Spleen (tissue), 11 donors: Measurements from ENCODE around the gene CBARP. TPM values are rescaled to one million over a fixed set of nuclear protein-coding genes. Genes with fewer than 3 reads are reported as not detected.
"Not testable (repeated sequence)": the region's sequence is repeated elsewhere in the genome, so short reads cannot be mapped to it uniquely, and the experiment has no call there.

Source experiments
- DNase-seq: peaks from one replicate; pipeline ENCODE4 v3.0.0-alpha.2; 2020
- H3K27ac ChIP-seq, 8 donors: fragments of 200-600 bp; sonication (generic) in 7 of 8; 1 replicate in 4 of 8; 2 replicates in 4 of 8; pipeline versions ENCODE4 v1.5.0 to v1.8.0; 2016 to 2021; ENCODE audit warnings: inconsistent platforms in 4 of 8, mild to moderate bottlenecking in 4 of 8, moderate library complexity in 1 of 8
- H3K27me3 ChIP-seq, 7 donors: fragments of 200-600 bp; sonication (generic) in 6 of 7; replicated peaks in 1 of 7; 1 replicate in 4 of 7; 2 replicates in 3 of 7; pipeline versions ENCODE4 v1.5.0 to v1.8.0; 2016 to 2021; ENCODE audit warnings: inconsistent platforms in 3 of 7, mild to moderate bottlenecking in 1 of 7
- H3K36me3 ChIP-seq, 6 donors: fragments of 200-600 bp; sonication (generic) in 5 of 6; 1 replicate in 4 of 6; 2 replicates in 2 of 6; pipeline versions ENCODE4 v1.5.0 to v1.8.0; 2016 to 2021; ENCODE audit warnings: inconsistent platforms in 2 of 6
- H3K4me1 ChIP-seq, 6 donors: fragments of 200-600 bp; sonication (generic) in 5 of 6; 1 replicate in 3 of 6; 2 replicates in 3 of 6; pipeline versions ENCODE4 v1.5.0 to v1.8.0; 2016 to 2021; ENCODE audit warnings: inconsistent platforms in 3 of 6
- H3K4me3 ChIP-seq, 8 donors: fragments of 200-600 bp; sonication (generic) in 7 of 8; 1 replicate in 4 of 8; 2 replicates in 4 of 8; pipeline versions ENCODE4 v1.5.0 to v1.8.0; 2016 to 2021; ENCODE audit warnings: inconsistent platforms in 4 of 8, mild to moderate bottlenecking in 4 of 8, moderate library complexity in 2 of 8
- H3K9me3 ChIP-seq, 8 donors: fragments of 200-600 bp; sonication (generic) in 7 of 8; 1 replicate in 4 of 8; 2 replicates in 4 of 8; pipeline versions ENCODE4 v1.5.0 to v1.8.0; 2016 to 2021; ENCODE audit warnings: inconsistent platforms in 4 of 8
- POLR2A ChIP-seq, 3 donors: fragments of 450-650 bp; IDR thresholded peaks; one replicate each; pipeline ENCODE4 v1.5.1; 2017; ENCODE audit warnings: antibody characterized with exemption in 3 of 3, mild to moderate bottlenecking in 1 of 3
- POLR2AphosphoS5 ChIP-seq, 3 donors: sonication (generic); formaldehyde crosslinking; IDR thresholded peaks; one replicate each; pipeline ENCODE4 v1.5.1; 2017; ENCODE audit warnings: antibody characterized with exemption in 3 of 3
- WGBS, 5 donors: extraction: QIAGEN DNeasy Blood & Tissue Kit in 3 of 5; methylation state at CpG; one replicate each; pipeline versions ENCODE4 v1.1.5 to v1.1.7; 2013 to 2018; 5-methylcytosine and 5-hydroxymethylcytosine counted together
- intact Hi-C: fragments of 100-400 bp; cut with DNase I; formaldehyde crosslinking; loops from one replicate; pipeline ENCODE4 v1.15.0; 2023; ENCODE audit warnings: low total_unique reads
- polyA plus RNA-seq, 3 donors: library from polyadenylated mRNA; stranded (reverse); fragments of 200-250 nt; gene quantifications; one replicate each; pipeline ENCODE4 v1.2.1, GENCODE V29; 2013
- total RNA-seq, 7 donors: library from RNA; depleted of rRNA in 3 of 7; stranded (reverse); fragments of >200 nt in 3 of 7; fragmentation: NEBNext Ultra II Directional in 4 of 7; extraction: Animal tissue kit (Norgen Biotek cat#: 25700) in 4 of 7; gene quantifications; one replicate each; pipeline versions ENCODE4 v1.1.0 to v1.2.1, GENCODE V29; 2016 to 2021
- TF ChIP-seq, protein P1 (sequence below), 11 experiments: fragments of 200-600 bp in 7 of 11; fragments of 450-650 bp in 4 of 11; sonication (generic) in 4 of 11; IDR thresholded peaks in 8 of 11; conservative IDR thresholded peaks in 3 of 11; 1 replicate in 7 of 11; 2 replicates in 4 of 11; pipeline versions ENCODE4 v1.4.0 to v1.8.0; 2016 to 2021; ENCODE audit warnings: antibody characterized with exemption in 11 of 11, inconsistent platforms in 4 of 11, mild to moderate bottlenecking in 1 of 11
- donor health status: healthy with polysubstance abuse.
- donor health status: DM: no; HTN: no; CAD: no; lungs with moderate emphysema.
- donor health status: DM: no; HTN: no; CAD: no.
- donor health status: Bipolar disorder and iron deficiency.
- donor health status: healthy.
- donor health status: DM: no; HTN: no; CAD: no.
- donor health status: DM: yes; HTN: yes; CAD: no.

Gene CBARP
- total and polyA plus RNA-seq, 10 donors: 0.05 to 1.2 (median 0.41) TPM; not detected in 2

DNA sequence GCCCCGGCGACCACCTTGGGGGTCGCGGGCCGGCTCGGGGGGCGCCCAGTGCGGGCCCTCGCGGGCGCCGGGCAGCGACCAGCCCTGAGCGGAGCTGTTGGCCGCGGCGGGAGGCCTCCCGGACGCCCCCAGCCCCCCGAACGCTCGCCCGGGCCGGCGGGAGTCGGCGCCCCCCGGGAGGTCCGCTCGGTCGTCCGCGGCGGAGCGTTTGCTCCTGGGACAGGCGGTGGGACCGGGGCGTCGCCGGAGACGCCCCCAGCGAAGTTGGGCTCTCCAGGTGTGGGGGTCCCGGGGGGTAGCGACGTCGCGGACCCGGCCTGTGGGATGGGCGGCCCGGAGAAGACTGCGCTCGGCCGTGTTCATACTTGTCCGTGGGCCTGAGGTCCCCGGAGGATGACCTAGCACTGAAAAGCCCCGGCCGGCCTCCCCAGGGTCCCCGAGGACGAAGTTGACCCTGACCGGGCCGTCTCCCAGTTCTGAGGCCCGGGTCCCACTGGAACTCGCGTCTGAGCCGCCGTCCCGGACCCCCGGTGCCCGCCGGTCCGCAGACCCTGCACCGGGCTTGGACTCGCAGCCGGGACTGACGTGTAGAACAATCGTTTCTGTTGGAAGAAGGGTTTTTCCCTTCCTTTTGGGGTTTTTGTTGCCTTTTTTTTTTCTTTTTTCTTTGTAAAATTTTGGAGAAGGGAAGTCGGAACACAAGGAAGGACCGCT lies 31.5 kb downstream of the CBARP start:
- TF ChIP-seq POLR2A (IDR thresholded peaks at IDR 0.05) (no peak), POLR2AphosphoS5 (IDR thresholded peaks at IDR 0.05) (no peak)
- TF ChIP-seq, protein P1, sequence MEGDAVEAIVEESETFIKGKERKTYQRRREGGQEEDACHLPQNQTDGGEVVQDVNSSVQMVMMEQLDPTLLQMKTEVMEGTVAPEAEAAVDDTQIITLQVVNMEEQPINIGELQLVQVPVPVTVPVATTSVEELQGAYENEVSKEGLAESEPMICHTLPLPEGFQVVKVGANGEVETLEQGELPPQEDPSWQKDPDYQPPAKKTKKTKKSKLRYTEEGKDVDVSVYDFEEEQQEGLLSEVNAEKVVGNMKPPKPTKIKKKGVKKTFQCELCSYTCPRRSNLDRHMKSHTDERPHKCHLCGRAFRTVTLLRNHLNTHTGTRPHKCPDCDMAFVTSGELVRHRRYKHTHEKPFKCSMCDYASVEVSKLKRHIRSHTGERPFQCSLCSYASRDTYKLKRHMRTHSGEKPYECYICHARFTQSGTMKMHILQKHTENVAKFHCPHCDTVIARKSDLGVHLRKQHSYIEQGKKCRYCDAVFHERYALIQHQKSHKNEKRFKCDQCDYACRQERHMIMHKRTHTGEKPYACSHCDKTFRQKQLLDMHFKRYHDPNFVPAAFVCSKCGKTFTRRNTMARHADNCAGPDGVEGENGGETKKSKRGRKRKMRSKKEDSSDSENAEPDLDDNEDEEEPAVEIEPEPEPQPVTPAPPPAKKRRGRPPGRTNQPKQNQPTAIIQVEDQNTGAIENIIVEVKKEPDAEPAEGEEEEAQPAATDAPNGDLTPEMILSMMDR (IDR thresholded peaks at IDR 0.05 in 8 of 11, conservative IDR thresholded peaks at IDR 0.05 in 3 of 11): no peak
- no peaks in the 10 kb centered on the region for H3K27me3 ChIP-seq
- intact Hi-C loops: no loop called here
- DNase-seq: peak; percentile 86
- no peaks in the 10 kb centered on the region for H3K9me3 ChIP-seq
- peaks cover 0 to 26% (median 7%) of the 10 kb centered on the region in 6 donors for H3K36me3 ChIP-seq
- WGBS, 5 donors: 0 to 1% (median 1%) methylated on average over 31 to 78 of the region's 78 CpGs
- peak overlapping the region; percentile 52 to 92 (median 76) for H3K4me3 ChIP-seq
- H3K4me1 ChIP-seq: peaks cover 36 to 78% (median 68%) of the 10 kb centered on the region in 6 donors
- H3K27ac ChIP-seq: peak overlapping the region; percentile 72 to 92 (median 86)

- Histone ChIP-seq H3K4me3 (peak within 1 kb of the TSS; percentile 52 to 92 (median 76)), H3K27me3 (no peaks in the 10 kb centered on the region), H3K9me3 (no peaks in the 10 kb centered on the region), H3K4me1 (peaks cover 36 to 69% (median 60%) of the 10 kb centered on the region in 6 donors), H3K27ac (peak within 1 kb of the TSS; percentile 72 to 92 (median 86)), H3K36me3 (peaks cover 0 to 17% (median 3%) of the 10 kb centered on the region in 6 donors)
- TF ChIP-seq, protein P1 (IDR thresholded peaks at IDR 0.05 in 8 of 11, conservative IDR thresholded peaks at IDR 0.05 in 3 of 11): peak in 2 of 11 experiments; percentile 16 to 42
- TF ChIP-seq POLR2A (IDR thresholded peaks at IDR 0.05): peak in 2 of 3 donors; percentile 36 to 41
- TF ChIP-seq POLR2AphosphoS5 (IDR thresholded peaks at IDR 0.05): peak; percentile 90 to 94 (median 93)
- WGBS, 5 donors: 4 to 12% (median 7%) methylated on average over 34 to 114 of the region's 114 CpGs
- DNase-seq: peak; percentile 100
- intact Hi-C loops: no loop called here
Measured at GRCh38 chr19:1205114-1206099, 32.4 kb downstream of the CBARP start, which contains the start of gene STK11. STK11 (plus strand) TSS chr19:1205778; CDS start chr19:1206914, 1,136 bp downstream.

- H3K4me3 ChIP-seq, DNase-seq, H3K36me3 ChIP-seq, H3K9me3 ChIP-seq, intact Hi-C loops, H3K27me3 ChIP-seq, H3K27ac ChIP-seq: not testable (repeated sequence)
- 89 to 96% (median 95%) methylated on average over 4 of the region's 4 CpGs for WGBS, 5 donors
- H3K4me1 ChIP-seq: peaks cover 10 to 27% (median 19%) of the 10 kb centered on the region in 6 donors
Measured at GRCh38 chr19:1200614-1201013, 37.2 kb downstream of the CBARP start.

DNA sequence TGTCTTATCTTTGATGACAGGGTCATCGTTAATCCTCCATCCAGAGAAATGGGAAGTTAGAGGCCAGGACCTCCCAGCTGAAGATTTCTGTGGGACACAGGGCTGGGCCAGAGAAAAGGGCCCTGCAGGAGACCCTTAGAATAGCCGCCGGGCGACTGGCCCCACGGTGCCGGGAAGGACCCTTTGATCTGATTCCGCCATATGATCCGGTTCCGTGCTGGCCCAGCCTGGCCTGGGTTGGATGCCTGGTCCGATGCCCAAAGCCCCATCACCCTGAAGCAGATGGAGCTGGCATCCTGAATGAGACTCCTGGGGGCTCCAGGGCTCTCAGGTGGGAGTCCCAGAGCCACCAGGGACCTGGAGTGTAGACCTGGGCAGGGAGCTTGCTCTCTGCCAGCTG lies 38.3 kb downstream of the CBARP start:
- intact Hi-C loops: no loop called here
- no peaks in the 10 kb centered on the region for H3K27me3 ChIP-seq
- no peaks in the 10 kb centered on the region for H3K36me3 ChIP-seq
- no peaks in the 10 kb centered on the region for H3K9me3 ChIP-seq
- TF ChIP-seq POLR2A (IDR thresholded peaks at IDR 0.05) (no peak), POLR2AphosphoS5 (IDR thresholded peaks at IDR 0.05) (no peak)
- TF ChIP-seq, protein P1 (IDR thresholded peaks at IDR 0.05 in 8 of 11, conservative IDR thresholded peaks at IDR 0.05 in 3 of 11): no peak
- H3K27ac ChIP-seq: no peak overlapping the region
- no peak for DNase-seq
- no peak overlapping the region for H3K4me3 ChIP-seq
- WGBS, 5 donors: 88 to 97% (median 93%) methylated on average over 1 to 10 of the region's 10 CpGs
- peaks cover 4 to 21% (median 12%) of the 10 kb centered on the region in 6 donors for H3K4me1 ChIP-seq
